ENCODE measurements around the gene CLIC5. TPM values are rescaled to one million over a fixed set of nuclear protein-coding genes. Genes with fewer than 3 reads are reported as not detected.

Gene CLIC5
- total RNA-seq, 1 donor from 2014 or later: 1.1 TPM

GRCh38 chr6:46000905-46001304 lies 14.8 kb downstream of the CLIC5 start:
- intact Hi-C loops (cut with micrococcal nuclease): no loop called here
- no peak for DNase-seq
- Mint-ChIP-seq H3K27me3 (no peaks in the 10 kb centered on the region), H3K4me1 (no peaks in the 10 kb centered on the region), H3K4me3 (no peak overlapping the region), H3K27ac (no peak overlapping the region), H3K36me3 (ENCODE audit: low read depth) (no peaks in the 10 kb centered on the region), H3K9me3 (no peaks in the 10 kb centered on the region)

GRCh38 chr6:45998524-45998923 lies 17.1 kb downstream of the CLIC5 start:
- Mint-ChIP-seq H3K36me3 (ENCODE audit: low read depth) (no peaks in the 10 kb centered on the region), H3K27ac (no peak overlapping the region), H3K4me3 (no peak overlapping the region), H3K27me3 (peaks cover under 1% of the 10 kb centered on the region), H3K4me1 (no peaks in the 10 kb centered on the region), H3K9me3 (no peaks in the 10 kb centered on the region)
- no peak for DNase-seq
- intact Hi-C loops (cut with micrococcal nuclease): no loop called here

GRCh38 chr6:45997875-45998506 lies 17.7 kb downstream of the CLIC5 start:
- H3K27ac Mint-ChIP-seq: no peak overlapping the region
- H3K36me3 Mint-ChIP-seq (ENCODE audit: low read depth): no peaks in the 10 kb centered on the region
- peaks cover 3% of the 10 kb centered on the region for H3K27me3 Mint-ChIP-seq
- intact Hi-C loops (cut with micrococcal nuclease): no loop called here
- H3K9me3 Mint-ChIP-seq: no peaks in the 10 kb centered on the region
- no peak for DNase-seq
- H3K4me1 Mint-ChIP-seq: no peaks in the 10 kb centered on the region
- no peak overlapping the region for H3K4me3 Mint-ChIP-seq

GRCh38 chr6:45991189-45991588 lies 24.5 kb downstream of the CLIC5 start:
- no peak for DNase-seq
- peaks cover 5% of the 10 kb centered on the region for H3K27me3 Mint-ChIP-seq
- no peaks in the 10 kb centered on the region for H3K36me3 Mint-ChIP-seq (ENCODE audit: low read depth)
- H3K4me1 Mint-ChIP-seq: no peaks in the 10 kb centered on the region
- no peaks in the 10 kb centered on the region for H3K9me3 Mint-ChIP-seq
- no peak overlapping the region for H3K27ac Mint-ChIP-seq
- intact Hi-C loops (cut with micrococcal nuclease): no loop called here
- H3K4me3 Mint-ChIP-seq: no peak overlapping the region

- no peak for DNase-seq
- Mint-ChIP-seq H3K4me3 (no peak overlapping the region), H3K9me3 (no peaks in the 10 kb centered on the region), H3K4me1 (no peaks in the 10 kb centered on the region), H3K27ac (no peak overlapping the region), H3K36me3 (ENCODE audit: low read depth) (no peaks in the 10 kb centered on the region), H3K27me3 (peaks cover 5% of the 10 kb centered on the region)
- intact Hi-C loops (cut with micrococcal nuclease): no loop called here
These were observed 25.5 kb downstream of the CLIC5 start for GRCh38 chr6:45990162-45990561.

GRCh38 chr6:45988635-45989034 lies 27.0 kb downstream of the CLIC5 start:
- no peak for DNase-seq
- no peak overlapping the region for H3K4me3 Mint-ChIP-seq
- no peak overlapping the region for H3K27ac Mint-ChIP-seq
- H3K4me1 Mint-ChIP-seq: no peaks in the 10 kb centered on the region
- no peaks in the 10 kb centered on the region for H3K9me3 Mint-ChIP-seq
- no peaks in the 10 kb centered on the region for H3K36me3 Mint-ChIP-seq (ENCODE audit: low read depth)
- peaks cover 5% of the 10 kb centered on the region for H3K27me3 Mint-ChIP-seq
- intact Hi-C loops (cut with micrococcal nuclease): no loop called here

GRCh38 chr6:45987856-45988255 lies 27.8 kb downstream of the CLIC5 start:
- Mint-ChIP-seq H3K36me3 (ENCODE audit: low read depth) (no peaks in the 10 kb centered on the region), H3K27me3 (peaks cover 2% of the 10 kb centered on the region), H3K9me3 (no peaks in the 10 kb centered on the region), H3K4me1 (no peaks in the 10 kb centered on the region), H3K4me3 (no peak overlapping the region), H3K27ac (no peak overlapping the region)
- intact Hi-C loops (cut with micrococcal nuclease): no loop called here
- no peak for DNase-seq

- no peak overlapping the region for H3K27ac Mint-ChIP-seq
- peaks cover 2% of the 10 kb centered on the region for H3K27me3 Mint-ChIP-seq
- DNase-seq: no peak
These were observed 28.9 kb downstream of the CLIC5 start for GRCh38 chr6:45986746-45987274.

GRCh38 chr6:45984788-45985425 lies 30.8 kb downstream of the CLIC5 start:
- Mint-ChIP-seq H3K9me3 (no peaks in the 10 kb centered on the region), H3K4me1 (no peaks in the 10 kb centered on the region), H3K27me3 (peaks cover 2% of the 10 kb centered on the region), H3K4me3 (no peak overlapping the region), H3K27ac (no peak overlapping the region), H3K36me3 (ENCODE audit: low read depth) (no peaks in the 10 kb centered on the region)
- intact Hi-C loops (cut with micrococcal nuclease): no loop called here
- no peak for DNase-seq

More at GRCh38 chr6:45986746-45987274, 28.9 kb downstream of the CLIC5 start:
- no peak overlapping the region for H3K4me3 Mint-ChIP-seq
- intact Hi-C loops (cut with micrococcal nuclease): no loop called here
- no peaks in the 10 kb centered on the region for H3K4me1 Mint-ChIP-seq
- no peaks in the 10 kb centered on the region for H3K9me3 Mint-ChIP-seq
- no peaks in the 10 kb centered on the region for H3K36me3 Mint-ChIP-seq (ENCODE audit: low read depth)

- intact Hi-C loops (cut with micrococcal nuclease): no loop called here
- Mint-ChIP-seq H3K36me3 (ENCODE audit: low read depth) (no peaks in the 10 kb centered on the region), H3K27me3 (no peaks in the 10 kb centered on the region), H3K9me3 (no peaks in the 10 kb centered on the region), H3K4me3 (no peak overlapping the region), H3K27ac (no peak overlapping the region), H3K4me1 (no peaks in the 10 kb centered on the region)
- no peak for DNase-seq
These were observed 31.3 kb downstream of the CLIC5 start for GRCh38 chr6:45984347-45984746.

- no peak for DNase-seq
- no peak overlapping the region for H3K4me3 Mint-ChIP-seq
- no peaks in the 10 kb centered on the region for H3K36me3 Mint-ChIP-seq (ENCODE audit: low read depth)
- H3K27ac Mint-ChIP-seq: no peak overlapping the region
- H3K27me3 Mint-ChIP-seq: no peaks in the 10 kb centered on the region
- H3K4me1 Mint-ChIP-seq: no peaks in the 10 kb centered on the region
- intact Hi-C loops (cut with micrococcal nuclease): no loop called here
- no peaks in the 10 kb centered on the region for H3K9me3 Mint-ChIP-seq
These were observed 32.6 kb downstream of the CLIC5 start for GRCh38 chr6:45983062-45983461.

GRCh38 chr6:45982280-45983036 lies 33.2 kb downstream of the CLIC5 start:
- intact Hi-C loops (cut with micrococcal nuclease): no loop called here
- no peaks in the 10 kb centered on the region for H3K36me3 Mint-ChIP-seq (ENCODE audit: low read depth)
- H3K9me3 Mint-ChIP-seq: no peaks in the 10 kb centered on the region
- H3K27me3 Mint-ChIP-seq: peaks cover 3% of the 10 kb centered on the region
- H3K4me3 Mint-ChIP-seq: no peak overlapping the region
- H3K27ac Mint-ChIP-seq: no peak overlapping the region
- DNase-seq: no peak
- no peaks in the 10 kb centered on the region for H3K4me1 Mint-ChIP-seq

- Mint-ChIP-seq H3K4me3 (no peak overlapping the region), H3K27me3 (peaks cover 3% of the 10 kb centered on the region), H3K4me1 (no peaks in the 10 kb centered on the region), H3K9me3 (no peaks in the 10 kb centered on the region), H3K27ac (no peak overlapping the region), H3K36me3 (ENCODE audit: low read depth) (no peaks in the 10 kb centered on the region)
- DNase-seq: no peak
- intact Hi-C loops (cut with micrococcal nuclease): no loop called here
These were observed 34.6 kb downstream of the CLIC5 start for GRCh38 chr6:45981046-45981445.

GRCh38 chr6:45979311-45979710 lies 36.3 kb downstream of the CLIC5 start:
- no peaks in the 10 kb centered on the region for H3K4me1 Mint-ChIP-seq
- intact Hi-C loops (cut with micrococcal nuclease): no loop called here

More at GRCh38 chr6:45979311-45979710, 36.3 kb downstream of the CLIC5 start:
- H3K36me3 Mint-ChIP-seq (ENCODE audit: low read depth): no peaks in the 10 kb centered on the region
- no peak for DNase-seq
- H3K27ac Mint-ChIP-seq: no peak overlapping the region
- H3K9me3 Mint-ChIP-seq: no peaks in the 10 kb centered on the region
- peaks cover 3% of the 10 kb centered on the region for H3K27me3 Mint-ChIP-seq
- no peak overlapping the region for H3K4me3 Mint-ChIP-seq
